K562 (cell line): ENCODE measurements around the gene EVL. TPM values are rescaled to one million over a fixed set of nuclear protein-coding genes. Genes with fewer than 3 reads are reported as not detected.

ENCODE experiments used
- CEBPZ ChIP-seq: fragments of 150-350 bp; IDR thresholded peaks from 2 replicates; pipeline ENCODE4 v1.6.1; 2014; ENCODE audit warnings: low read depth, mild to moderate bottlenecking, low read length, borderline replicate concordance
- ESRRA ChIP-seq: fragments of 450-650 bp; IDR thresholded peaks from 2 replicates; pipeline ENCODE4 v1.6.1; 2014; ENCODE audit warnings: low read depth, mild to moderate bottlenecking, moderate library complexity, borderline replicate concordance
- ETV5 ChIP-seq: sonication (generic); formaldehyde crosslinking; IDR thresholded peaks from 2 replicates; pipeline ENCODE4 v1.4.0; 2020; ENCODE audit warnings: low read depth, mild to moderate bottlenecking, missing genetic modification reagents
- GATAD2A ChIP-seq: fragments of 450-650 bp; IDR thresholded peaks from 2 replicates; pipeline ENCODE4 v1.6.1; 2017
- HDAC2 ChIP-seq: fragments of 450-650 bp; IDR thresholded peaks from 2 replicates; pipeline ENCODE4 v1.6.1; 2016; ENCODE audit warnings: mild to moderate bottlenecking
- KDM1A ChIP-seq, 2 experiments: fragments of 450-650 bp; IDR thresholded peaks; 2 replicates each; pipeline ENCODE4 v1.6.1; 2016; ENCODE audit warnings: mild to moderate bottlenecking in 2 of 2
- NFIX ChIP-seq: fragments of 250-450 bp; sonication (Bioruptor Pico); IDR thresholded peaks from 2 replicates; pipeline ENCODE4 v1.4.0; 2020; ENCODE audit warnings: low read depth, mild to moderate bottlenecking, moderate library complexity
- NFYB ChIP-seq: IDR thresholded peaks from 2 replicates; pipeline ENCODE4 v1.6.1; 2011; ENCODE audit warnings: mild to moderate bottlenecking, moderate library complexity; ENCODE audit not compliant: insufficient read length; ENCODE audit errors: extremely low read depth
- PHB ChIP-seq: fragments of 250-450 bp; sonication (Bioruptor Pico); IDR thresholded peaks from 2 replicates; pipeline ENCODE4 v1.5.0; 2021
- PTBP1 ChIP-seq: fragments of 200-400 bp; formaldehyde crosslinking; IDR thresholded peaks from 2 replicates; pipeline ENCODE4 v1.6.1; 2017; ENCODE audit warnings: low read depth, low read length
- STAT5A ChIP-seq: IDR thresholded peaks from 2 replicates; pipeline ENCODE4 v1.6.1; 2012; ENCODE audit warnings: low read length, inconsistent platforms, borderline replicate concordance
- TSC22D4 ChIP-seq: fragments of 450-650 bp; IDR thresholded peaks from 2 replicates; pipeline ENCODE4 v1.6.1; 2016; ENCODE audit warnings: missing genetic modification characterization, missing biosample characterization, control low read depth
- TSHZ1 ChIP-seq: fragments of 250-450 bp; sonication (Bioruptor Pico); IDR thresholded peaks from 2 replicates; pipeline ENCODE4 v1.4.0; 2020; ENCODE audit warnings: mild to moderate bottlenecking, moderate library complexity
- ZNF717 ChIP-seq: fragments of 250-450 bp; sonication (Bioruptor Pico); IDR thresholded peaks from 2 replicates; pipeline ENCODE4 v1.5.0; 2021
- ZNF79 ChIP-seq: fragments of 250-450 bp; sonication (Bioruptor Pico); IDR thresholded peaks from 2 replicates; pipeline ENCODE4 v1.4.0; 2020; ENCODE audit warnings: low read depth, mild to moderate bottlenecking, moderate library complexity
- polyA plus RNA-seq, 8 experiments: library from polyadenylated mRNA; depleted of rRNA in 4 of 8; stranded (reverse) in 5 of 8; unstranded in 3 of 8; fragments of >200 nt; fragmentation: Nextera tagmentation in 2 of 8; fragmentation: Illumina TruSeq in 1 of 8; extraction: Ambion mirVana in 2 of 8; extraction: Trizol in 1 of 8; gene quantifications; 2 replicates each; pipeline versions ENCODE4 v1.2.1 to v1.2.3, GENCODE V29; 2011 to 2014; ENCODE audit warnings: inconsistent platforms in 1 of 8, missing spikeins in 1 of 8
- total RNA-seq, 7 experiments: library from RNA; depleted of rRNA in 6 of 7; stranded (reverse); fragments of >200 nt in 6 of 7; fragmentation: Illumina TruSeq in 2 of 7; extraction: Trizol in 2 of 7; gene quantifications; 2 replicates each; pipeline versions ENCODE4 v1.2.1 to v1.2.3, GENCODE V29; 2011 to 2021; ENCODE audit warnings: low replicate concordance in 1 of 7
- TF ChIP-seq, protein P1 (sequence below): fragments of 250-450 bp; sonication (Bioruptor Pico); IDR thresholded peaks from 2 replicates; pipeline ENCODE4 v1.5.0; 2020; ENCODE audit warnings: mild to moderate bottlenecking, borderline replicate concordance
- TF ChIP-seq, protein P2 (sequence below): fragments of 250-450 bp; sonication (Bioruptor Pico); IDR thresholded peaks from 2 replicates; pipeline ENCODE4 v1.5.0; 2021; ENCODE audit warnings: mild to moderate bottlenecking, borderline replicate concordance

The EVL gene
- total and polyA plus RNA-seq, 9 of the 15 experiments (the other 6 are each of a cell fraction or from before 2014, with no cell fraction given) = 2.9 to 43.4 (median 23.9) TPM

GRCh38 chr14:100078997-100079725 is 13.9 kb downstream of the EVL start (continued):
- TF ChIP-seq TSC22D4 = no peak
- TF ChIP-seq STAT5A = 0 out of 2 replicates have a peak, but pooled peaks have one; percentile 19
- TF ChIP-seq ZNF79 = no peak
- TF ChIP-seq NFIX (CRISPR knock-in tag) = no peak
- TF ChIP-seq TSHZ1 (CRISPR knock-in tag) = no peak
- TF ChIP-seq ZNF717 (CRISPR knock-in tag) = no peak
- peak; percentile 40; the same call in 1 of the 2 replicates for TF ChIP-seq ESRRA
- TF ChIP-seq NFYB = no peak
- TF ChIP-seq, protein P1, sequence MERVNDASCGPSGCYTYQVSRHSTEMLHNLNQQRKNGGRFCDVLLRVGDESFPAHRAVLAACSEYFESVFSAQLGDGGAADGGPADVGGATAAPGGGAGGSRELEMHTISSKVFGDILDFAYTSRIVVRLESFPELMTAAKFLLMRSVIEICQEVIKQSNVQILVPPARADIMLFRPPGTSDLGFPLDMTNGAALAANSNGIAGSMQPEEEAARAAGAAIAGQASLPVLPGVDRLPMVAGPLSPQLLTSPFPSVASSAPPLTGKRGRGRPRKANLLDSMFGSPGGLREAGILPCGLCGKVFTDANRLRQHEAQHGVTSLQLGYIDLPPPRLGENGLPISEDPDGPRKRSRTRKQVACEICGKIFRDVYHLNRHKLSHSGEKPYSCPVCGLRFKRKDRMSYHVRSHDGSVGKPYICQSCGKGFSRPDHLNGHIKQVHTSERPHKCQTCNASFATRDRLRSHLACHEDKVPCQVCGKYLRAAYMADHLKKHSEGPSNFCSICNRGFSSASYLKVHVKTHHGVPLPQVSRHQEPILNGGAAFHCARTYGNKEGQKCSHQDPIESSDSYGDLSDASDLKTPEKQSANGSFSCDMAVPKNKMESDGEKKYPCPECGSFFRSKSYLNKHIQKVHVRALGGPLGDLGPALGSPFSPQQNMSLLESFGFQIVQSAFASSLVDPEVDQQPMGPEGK (CRISPR knock-in tag) = no peak
- TF ChIP-seq PTBP1 = no peak
- TF ChIP-seq, protein P2, sequence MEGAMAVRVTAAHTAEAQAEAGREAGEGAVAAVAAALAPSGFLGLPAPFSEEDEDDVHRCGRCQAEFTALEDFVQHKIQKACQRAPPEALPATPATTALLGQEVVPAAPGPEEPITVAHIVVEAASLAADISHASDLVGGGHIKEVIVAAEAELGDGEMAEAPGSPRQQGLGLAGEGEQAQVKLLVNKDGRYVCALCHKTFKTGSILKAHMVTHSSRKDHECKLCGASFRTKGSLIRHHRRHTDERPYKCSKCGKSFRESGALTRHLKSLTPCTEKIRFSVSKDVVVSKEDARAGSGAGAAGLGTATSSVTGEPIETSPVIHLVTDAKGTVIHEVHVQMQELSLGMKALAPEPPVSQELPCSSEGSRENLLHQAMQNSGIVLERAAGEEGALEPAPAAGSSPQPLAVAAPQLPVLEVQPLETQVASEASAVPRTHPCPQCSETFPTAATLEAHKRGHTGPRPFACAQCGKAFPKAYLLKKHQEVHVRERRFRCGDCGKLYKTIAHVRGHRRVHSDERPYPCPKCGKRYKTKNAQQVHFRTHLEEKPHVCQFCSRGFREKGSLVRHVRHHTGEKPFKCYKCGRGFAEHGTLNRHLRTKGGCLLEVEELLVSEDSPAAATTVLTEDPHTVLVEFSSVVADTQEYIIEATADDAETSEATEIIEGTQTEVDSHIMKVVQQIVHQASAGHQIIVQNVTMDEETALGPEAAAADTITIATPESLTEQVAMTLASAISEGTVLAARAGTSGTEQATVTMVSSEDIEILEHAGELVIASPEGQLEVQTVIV (CRISPR knock-in tag) = no peak
- TF ChIP-seq KDM1A (IDR thresholded peaks at IDR 0.05) = 0 out of 4 replicates have a peak, but pooled peaks of 1 of the 2 experiments have one; percentile 8
- TF ChIP-seq PHB = no peak
- TF ChIP-seq HDAC2 = peak; percentile 32; the same call in 1 of the 2 replicates
- no peak for TF ChIP-seq CEBPZ
- no peak for TF ChIP-seq GATAD2A
- no peak for TF ChIP-seq ETV5
